ENCODE results near the gene CAPN11.

Gene CAPN11

DNA sequence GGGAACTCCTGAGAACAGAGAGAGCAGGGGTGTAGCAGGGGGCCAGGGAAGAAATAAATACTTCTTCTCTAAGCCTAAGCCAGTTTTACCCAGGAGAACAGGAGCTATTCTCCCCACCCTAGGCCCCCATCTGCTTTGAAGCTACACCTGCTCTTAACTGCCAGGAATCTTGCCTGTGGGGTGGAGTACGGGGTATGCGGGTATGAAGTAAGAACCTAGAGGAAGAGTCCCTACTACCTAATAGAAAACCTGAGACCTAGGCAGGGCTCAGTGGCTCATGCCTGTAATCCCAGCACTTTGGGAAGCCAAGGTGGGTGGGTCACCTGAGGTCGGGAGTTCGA is 66.3 kb downstream of the CAPN11 start:
- H3K4me3 ChIP-seq (ENCODE audit: low read depth, low read length) = no peak overlapping the region
- no peak for DNase-seq (ENCODE audit: low read depth, low spot score)
- in situ Hi-C loops (cut with HindIII; ENCODE audit: low sequenced_read_pairs) = no loop called here
- TF ChIP-seq, protein P1, sequence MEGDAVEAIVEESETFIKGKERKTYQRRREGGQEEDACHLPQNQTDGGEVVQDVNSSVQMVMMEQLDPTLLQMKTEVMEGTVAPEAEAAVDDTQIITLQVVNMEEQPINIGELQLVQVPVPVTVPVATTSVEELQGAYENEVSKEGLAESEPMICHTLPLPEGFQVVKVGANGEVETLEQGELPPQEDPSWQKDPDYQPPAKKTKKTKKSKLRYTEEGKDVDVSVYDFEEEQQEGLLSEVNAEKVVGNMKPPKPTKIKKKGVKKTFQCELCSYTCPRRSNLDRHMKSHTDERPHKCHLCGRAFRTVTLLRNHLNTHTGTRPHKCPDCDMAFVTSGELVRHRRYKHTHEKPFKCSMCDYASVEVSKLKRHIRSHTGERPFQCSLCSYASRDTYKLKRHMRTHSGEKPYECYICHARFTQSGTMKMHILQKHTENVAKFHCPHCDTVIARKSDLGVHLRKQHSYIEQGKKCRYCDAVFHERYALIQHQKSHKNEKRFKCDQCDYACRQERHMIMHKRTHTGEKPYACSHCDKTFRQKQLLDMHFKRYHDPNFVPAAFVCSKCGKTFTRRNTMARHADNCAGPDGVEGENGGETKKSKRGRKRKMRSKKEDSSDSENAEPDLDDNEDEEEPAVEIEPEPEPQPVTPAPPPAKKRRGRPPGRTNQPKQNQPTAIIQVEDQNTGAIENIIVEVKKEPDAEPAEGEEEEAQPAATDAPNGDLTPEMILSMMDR (IDR thresholded peaks at IDR 0.05; ENCODE audit: low read depth, low read length) = no peak

DNA sequence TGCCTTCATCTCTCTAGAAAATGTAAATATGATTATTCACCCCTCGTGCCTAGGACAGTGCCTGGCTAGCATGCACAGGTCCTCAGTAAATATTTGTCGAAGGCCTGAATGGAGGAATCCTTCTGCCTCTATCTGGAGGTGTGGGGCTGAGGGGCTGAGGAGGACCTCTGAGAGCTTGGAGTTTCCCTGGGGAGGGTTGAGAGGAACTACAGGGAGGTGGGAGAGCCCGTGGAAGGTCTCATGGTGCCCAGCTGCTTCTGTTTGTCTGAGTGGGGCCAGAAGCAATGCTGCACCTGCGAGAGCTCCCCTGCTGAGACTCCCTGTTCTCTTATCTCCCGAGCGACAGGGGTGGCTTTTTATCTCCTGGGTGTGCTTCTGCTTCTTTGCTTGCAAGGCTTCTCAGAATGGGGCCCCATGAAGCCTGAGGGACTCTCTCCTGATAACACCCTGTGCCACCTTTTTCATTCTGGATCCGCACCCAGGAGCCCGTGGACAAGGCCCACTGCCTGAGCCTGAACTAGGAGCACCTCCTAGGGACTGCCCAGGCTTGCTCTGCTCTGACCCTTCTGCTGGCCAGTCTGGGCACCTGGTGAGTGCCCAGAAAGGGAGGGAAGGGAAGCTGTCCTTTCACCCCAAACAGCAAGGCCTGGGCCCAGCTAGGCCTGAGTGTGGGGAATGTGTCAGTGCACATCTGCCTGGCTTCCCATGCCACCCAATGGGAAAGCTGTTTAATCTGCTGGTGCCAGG is 67.1 kb downstream of the CAPN11 start:
- H3K4me3 ChIP-seq (ENCODE audit: low read depth, low read length) = no peak overlapping the region
- in situ Hi-C loops (cut with HindIII; ENCODE audit: low sequenced_read_pairs) = no loop called here
- DNase-seq (ENCODE audit: low read depth, low spot score) = no peak
- TF ChIP-seq, protein P1 (IDR thresholded peaks at IDR 0.05; ENCODE audit: low read depth, low read length) = no peak

DNA sequence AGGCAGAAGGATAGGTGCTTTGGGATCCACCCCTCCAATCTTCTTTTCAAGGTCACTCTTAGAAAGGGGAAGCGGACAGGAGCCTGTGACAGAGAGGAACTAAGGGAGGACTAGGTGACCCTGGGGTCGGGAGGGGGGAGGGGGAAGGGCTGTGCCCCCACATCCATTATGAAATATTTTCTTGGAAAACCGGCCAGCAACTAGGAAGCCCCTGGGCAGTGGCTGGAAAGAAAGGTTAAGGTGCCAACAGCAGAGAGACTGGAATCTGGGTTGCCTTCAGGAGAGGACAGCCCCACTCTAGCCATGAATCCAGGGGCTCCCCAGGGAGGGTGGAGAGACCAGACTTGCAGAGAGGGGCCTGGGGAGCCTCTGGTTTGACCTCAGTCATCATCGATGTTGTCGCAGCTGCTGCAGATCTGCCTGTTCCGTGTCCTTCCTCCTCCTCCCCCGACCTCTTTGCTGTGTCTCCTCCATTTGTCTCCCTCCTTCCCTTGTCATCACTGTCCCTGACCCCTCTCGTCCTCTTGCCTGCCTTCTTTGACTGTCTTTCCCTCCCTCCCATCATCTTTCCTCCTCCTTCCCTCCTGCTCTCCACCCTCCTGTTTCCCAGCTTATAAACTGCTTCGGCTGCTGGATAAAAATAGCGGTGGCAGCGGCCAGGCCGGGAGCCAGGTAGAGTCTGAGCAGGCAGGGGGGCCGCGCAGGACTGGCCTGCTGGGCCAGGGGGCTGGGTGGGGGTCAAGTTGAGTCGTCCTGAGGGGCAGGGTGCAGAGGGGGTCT is 67.9 kb downstream of the CAPN11 start:
- no peak for DNase-seq (ENCODE audit: low read depth, low spot score)
- in situ Hi-C loops (cut with HindIII; ENCODE audit: low sequenced_read_pairs) = no loop called here
- TF ChIP-seq, protein P1 (IDR thresholded peaks at IDR 0.05; ENCODE audit: low read depth, low read length) = no peak
- no peak overlapping the region for H3K4me3 ChIP-seq (ENCODE audit: low read depth, low read length)

DNA sequence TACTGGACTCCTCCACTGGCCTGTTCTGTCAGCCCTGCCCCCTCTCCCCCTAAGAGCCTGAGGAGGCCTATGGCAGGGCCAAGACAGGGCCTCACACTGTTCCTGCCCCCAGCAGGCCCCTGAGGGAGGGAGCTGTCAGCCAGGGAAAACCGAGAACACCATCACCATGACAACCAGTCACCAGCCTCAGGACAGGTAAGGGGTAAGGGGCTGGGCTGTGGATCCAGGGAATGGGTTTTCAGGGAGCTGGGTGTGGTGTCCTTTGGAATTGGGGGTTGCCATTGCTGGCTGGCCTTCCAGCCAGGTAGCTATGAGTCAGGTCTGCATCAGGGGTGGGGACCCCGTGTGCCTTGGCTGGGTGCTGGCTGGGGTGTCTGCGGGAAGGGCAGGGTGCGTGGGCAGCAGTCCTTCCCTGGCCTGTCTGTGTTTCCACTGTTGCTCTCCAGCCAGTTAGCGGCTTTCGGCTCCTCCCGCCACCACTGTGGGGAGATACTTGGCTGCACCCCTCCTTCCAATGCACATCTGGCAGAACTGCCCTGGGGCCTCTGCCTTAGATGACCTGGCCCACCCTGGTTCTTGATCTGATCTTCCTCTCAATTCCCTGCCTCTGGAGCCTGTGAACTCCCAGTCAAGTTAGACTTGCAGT is 68.7 kb downstream of the CAPN11 start:
- no peak for DNase-seq (ENCODE audit: low read depth, low spot score)
- in situ Hi-C loops (cut with HindIII; ENCODE audit: low sequenced_read_pairs) = no loop called here
- TF ChIP-seq, protein P1 (IDR thresholded peaks at IDR 0.05; ENCODE audit: low read depth, low read length) = no peak
- no peak overlapping the region for H3K4me3 ChIP-seq (ENCODE audit: low read depth, low read length)

DNA sequence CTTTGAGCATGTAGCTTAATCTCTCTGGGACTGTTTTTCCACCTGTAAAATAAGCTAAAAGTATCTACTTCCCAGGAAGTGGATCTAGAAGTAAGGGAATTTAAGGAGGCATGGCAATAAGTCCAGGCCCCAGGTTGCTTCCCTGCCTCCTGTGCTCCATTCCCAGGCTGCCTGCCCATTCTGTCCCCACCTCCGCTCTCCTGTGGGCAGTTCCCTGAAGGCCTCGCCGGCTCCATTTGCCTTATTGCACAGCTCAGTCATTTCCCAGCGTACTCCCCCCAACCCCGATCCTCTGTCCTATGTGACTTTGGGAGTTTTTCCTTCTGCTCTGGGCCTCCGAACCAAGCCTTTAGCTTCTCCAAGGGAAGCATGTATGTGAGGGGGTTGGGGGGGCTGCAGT is 69.4 kb downstream of the CAPN11 start:
- H3K4me3 ChIP-seq (ENCODE audit: low read depth, low read length) = no peak overlapping the region
- TF ChIP-seq, protein P1 (IDR thresholded peaks at IDR 0.05; ENCODE audit: low read depth, low read length) = no peak
- in situ Hi-C loops (cut with HindIII; ENCODE audit: low sequenced_read_pairs) = no loop called here
- DNase-seq (ENCODE audit: low read depth, low spot score) = no peak

DNA sequence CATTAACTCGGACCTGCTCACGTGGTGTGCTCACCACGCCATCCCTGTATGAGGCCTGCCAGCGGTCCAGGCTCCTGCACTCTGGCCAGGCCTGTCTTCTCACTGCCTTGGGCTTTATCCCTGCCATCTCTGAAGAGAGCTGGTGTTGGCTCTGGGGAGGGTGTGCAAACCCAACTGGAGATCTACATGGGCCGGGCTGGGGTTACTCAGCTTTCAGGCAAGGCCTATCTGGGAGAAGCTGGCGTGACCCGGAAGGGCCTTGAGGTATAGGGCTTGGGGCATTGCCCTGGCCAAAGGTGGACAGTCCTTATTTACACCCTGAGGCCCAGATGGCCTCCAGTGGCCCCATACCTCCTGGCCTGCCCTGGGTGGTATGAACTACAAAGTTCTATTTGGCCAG is 69.8 kb downstream of the CAPN11 start:
- H3K4me3 ChIP-seq (ENCODE audit: low read depth, low read length) = no peak overlapping the region
- no peak for DNase-seq (ENCODE audit: low read depth, low spot score)
- in situ Hi-C loops (cut with HindIII; ENCODE audit: low sequenced_read_pairs) = no loop called here
- TF ChIP-seq, protein P1 (IDR thresholded peaks at IDR 0.05; ENCODE audit: low read depth, low read length) = no peak

All from astrocyte of the spinal cord (primary cell).